ENCODE measurements around the gene YJEFN3.

The YJEFN3 gene

DNA sequence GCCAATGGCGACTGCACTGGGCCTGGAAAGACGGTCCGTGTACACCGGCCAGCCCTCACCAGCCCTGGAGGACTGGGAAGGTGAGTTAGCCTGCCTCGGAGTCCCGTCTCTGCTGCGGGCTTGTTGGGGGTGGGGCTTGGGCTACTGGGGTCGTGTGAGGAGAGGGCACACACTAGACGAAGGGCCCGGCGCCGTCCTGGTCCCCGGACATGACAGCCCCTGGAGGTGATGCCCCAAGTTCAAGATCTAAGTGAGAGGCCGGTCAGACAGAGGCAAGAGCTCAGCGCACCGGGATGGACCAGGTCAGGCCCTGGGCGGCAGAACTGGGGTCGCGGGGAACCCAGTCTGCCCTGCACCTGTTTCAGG lies 11.0 kb downstream of the YJEFN3 start:
- no peak for DNase-seq (ENCODE audit: low spot score)

DNA sequence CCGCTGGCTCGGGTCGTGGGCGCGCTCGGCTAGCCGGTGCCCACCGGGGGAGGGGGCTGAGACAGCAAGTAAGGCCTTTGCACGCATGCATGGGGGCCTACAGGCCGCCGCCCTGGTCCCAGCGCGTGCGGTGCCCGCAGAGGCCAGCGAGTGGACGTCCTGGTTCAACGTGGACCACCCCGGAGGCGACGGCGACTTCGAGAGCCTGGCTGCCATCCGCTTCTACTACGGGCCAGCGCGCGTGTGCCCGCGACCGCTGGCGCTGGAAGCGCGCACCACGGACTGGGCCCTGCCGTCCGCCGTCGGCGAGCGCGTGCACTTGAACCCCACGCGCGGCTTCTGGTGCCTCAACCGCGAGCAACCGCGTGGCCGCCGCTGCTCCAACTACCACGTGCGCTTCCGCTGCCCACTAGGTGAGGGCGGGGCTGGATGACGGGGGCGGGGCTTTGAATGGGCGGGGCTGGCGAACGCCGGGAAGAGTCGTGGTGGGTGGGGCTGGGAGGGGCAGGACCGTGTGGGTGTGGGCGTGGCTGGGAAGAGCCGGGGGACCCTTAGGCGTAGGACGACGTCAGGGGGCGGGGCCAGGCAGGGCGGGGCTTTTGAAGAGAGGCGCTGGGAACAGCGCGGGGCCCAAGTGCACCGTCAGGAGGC lies 11.5 kb downstream of the YJEFN3 start:
- no peak for DNase-seq (ENCODE audit: low spot score)

DNA sequence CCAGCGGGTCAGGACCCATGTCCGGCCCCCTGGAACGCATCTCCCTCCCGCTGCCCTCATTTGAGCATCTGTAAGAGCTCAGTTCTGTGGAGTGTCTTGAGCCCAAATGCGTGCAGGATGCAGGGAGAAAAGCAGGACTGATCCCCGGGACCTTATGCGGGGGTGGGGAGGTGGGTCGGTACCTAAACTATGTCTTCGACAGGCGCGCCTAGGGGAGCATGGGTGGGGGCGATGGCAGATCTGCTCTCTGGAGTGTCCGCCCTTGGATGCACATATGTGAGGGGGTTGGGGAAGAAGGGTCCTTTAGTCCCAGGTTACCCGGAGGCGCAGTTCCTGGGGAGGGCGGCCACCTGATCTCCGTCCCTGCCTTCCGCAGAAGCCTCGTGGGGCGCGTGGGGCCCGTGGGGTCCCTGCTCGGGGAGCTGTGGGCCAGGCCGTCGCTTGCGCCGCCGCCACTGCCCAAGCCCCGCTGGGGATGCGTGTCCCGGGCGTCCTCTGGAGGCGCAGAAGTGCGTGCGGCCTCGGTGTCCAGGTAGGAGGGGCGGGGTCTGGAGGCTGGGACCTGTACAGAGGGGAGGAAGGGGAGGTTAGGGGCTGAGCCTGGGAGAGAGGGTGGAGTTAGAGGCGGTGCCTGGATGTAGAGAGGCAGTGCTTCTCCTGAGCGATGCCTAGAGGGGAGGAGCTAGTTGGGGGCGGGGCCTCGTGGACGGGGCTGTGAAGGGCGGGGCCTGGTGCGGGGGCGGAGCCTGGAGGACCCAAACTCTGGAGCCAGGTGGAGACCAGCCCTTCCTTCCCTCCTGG lies 12.2 kb downstream of the YJEFN3 start:
- DNase-seq (ENCODE audit: low spot score), result no peak

DNA sequence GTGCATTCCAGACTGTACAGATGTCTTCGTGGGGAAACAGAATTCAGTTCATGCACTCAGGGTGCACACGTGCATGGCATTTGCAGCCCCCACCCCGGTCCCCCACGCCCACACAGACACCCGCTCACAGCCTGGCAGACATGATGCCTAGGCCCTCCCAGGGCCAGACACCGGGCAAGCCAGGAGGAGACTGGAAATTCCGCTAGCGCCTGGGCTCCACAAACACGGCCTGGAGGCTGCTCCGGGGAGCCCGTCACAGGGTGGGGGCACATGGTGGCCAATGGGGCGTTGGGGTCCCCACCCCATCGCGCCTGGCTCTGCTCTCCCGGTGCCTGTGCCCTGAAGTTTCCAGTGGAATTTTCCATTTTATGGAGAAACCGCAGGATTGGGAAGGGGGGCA lies 12.9 kb downstream of the YJEFN3 start:
- DNase-seq (ENCODE audit: low spot score), result no peak

DNA sequence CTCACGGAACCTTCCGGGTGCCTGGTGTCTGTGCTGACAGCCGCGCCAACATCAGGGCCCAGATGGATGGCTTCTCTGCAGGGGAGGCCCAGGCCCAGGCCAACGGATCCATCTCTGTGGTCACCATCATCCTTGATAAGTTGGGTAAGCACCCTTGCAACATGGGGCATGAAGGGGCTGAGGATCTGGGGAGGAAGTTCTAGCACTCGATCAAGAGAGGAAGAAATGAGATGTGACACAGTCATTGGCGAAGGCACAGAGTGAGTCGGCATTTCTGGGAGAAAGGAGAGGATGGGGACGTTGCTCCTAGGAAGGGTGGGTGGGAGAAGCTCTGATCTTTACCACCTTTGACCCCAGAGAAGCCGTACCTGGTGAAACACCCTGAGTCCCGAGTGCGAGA lies 13.8 kb downstream of the YJEFN3 start:
- DNase-seq (ENCODE audit: low spot score), result no peak

DNA sequence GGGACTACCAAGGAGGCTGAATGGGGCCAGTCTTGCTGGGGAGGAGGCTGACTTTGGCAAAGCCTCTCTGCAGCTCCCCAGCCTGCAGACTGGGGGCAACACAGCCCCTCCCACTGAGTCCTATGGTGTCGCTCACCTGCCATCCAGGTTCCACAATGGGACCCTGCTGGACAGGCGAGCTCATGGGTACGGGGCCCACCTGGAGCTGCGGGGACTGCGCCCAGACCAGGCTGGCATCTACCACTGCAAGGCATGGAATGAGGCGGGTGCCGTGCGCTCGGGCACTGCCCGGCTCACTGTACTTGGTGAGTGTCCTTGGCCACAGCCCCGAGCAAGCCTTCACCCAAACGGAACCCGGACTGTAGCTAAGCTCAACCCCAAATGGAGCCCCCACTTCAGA lies 14.4 kb downstream of the YJEFN3 start:
- DNase-seq (ENCODE audit: low spot score), result no peak

DNA sequence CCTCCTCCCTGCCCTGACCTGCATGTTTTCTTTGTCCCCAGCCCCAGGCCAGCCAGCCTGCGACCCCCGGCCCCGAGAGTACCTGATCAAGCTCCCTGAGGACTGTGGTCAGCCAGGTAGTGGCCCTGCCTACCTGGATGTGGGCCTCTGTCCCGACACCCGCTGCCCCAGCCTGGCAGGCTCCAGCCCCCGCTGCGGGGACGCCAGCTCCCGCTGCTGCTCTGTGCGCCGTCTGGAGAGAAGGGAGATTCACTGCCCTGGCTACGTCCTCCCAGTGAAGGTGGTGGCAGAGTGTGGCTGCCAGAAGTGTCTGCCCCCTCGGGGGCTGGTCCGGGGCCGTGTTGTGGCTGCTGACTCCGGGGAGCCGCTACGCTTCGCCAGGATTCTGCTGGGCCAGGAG lies 14.9 kb downstream of the YJEFN3 start:
- DNase-seq (ENCODE audit: low spot score), result no peak

DNA sequence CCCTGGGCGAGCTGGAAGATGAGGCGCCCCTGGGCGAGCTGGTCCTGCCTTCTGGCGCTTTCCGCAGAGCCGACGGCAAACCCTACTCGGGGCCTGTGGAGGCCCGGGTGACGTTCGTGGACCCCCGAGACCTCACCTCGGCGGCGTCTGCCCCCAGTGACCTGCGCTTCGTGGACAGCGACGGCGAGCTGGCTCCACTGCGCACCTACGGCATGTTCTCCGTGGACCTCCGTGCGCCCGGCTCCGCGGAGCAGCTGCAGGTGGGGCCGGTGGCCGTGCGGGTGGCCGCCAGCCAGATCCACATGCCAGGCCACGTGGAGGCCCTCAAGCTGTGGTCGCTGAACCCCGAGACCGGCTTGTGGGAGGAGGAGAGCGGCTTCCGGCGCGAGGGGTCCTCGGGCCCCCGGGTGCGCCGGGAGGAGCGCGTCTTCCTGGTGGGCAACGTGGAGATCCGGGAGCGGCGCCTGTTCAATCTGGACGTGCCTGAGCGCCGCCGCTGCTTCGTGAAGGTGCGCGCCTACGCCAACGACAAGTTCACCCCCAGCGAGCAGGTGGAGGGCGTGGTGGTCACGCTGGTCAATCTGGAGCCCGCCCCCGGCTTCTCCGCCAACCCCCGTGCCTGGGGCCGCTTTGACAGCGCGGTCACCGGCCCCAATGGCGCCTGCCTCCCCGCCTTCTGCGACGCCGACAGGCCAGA lies 15.7 kb downstream of the YJEFN3 start:
- no peak for DNase-seq (ENCODE audit: low spot score)

DNA sequence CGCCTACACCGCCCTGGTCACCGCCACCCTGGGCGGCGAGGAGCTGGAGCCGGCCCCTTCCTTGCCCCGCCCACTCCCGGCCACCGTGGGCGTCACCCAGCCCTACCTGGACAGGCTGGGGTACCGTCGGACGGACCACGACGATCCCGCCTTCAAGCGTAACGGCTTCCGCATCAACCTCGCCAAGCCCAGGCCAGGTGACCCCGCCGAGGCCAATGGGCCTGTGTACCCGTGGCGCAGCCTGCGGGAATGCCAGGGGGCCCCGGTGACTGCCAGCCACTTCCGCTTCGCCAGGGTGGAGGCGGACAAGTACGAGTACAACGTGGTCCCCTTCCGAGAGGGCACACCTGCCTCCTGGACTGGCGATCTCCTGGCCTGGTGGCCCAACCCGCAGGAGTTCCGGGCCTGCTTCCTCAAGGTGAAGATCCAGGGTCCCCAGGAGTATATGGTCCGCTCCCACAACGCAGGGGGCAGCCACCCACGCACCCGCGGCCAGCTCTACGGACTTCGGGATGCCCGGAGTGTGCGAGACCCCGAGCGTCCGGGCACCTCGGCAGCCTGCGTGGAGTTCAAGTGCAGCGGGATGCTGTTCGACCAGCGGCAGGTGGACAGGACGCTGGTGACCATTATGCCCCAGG lies 16.4 kb downstream of the YJEFN3 start:
- no peak for DNase-seq (ENCODE audit: low spot score)

DNA sequence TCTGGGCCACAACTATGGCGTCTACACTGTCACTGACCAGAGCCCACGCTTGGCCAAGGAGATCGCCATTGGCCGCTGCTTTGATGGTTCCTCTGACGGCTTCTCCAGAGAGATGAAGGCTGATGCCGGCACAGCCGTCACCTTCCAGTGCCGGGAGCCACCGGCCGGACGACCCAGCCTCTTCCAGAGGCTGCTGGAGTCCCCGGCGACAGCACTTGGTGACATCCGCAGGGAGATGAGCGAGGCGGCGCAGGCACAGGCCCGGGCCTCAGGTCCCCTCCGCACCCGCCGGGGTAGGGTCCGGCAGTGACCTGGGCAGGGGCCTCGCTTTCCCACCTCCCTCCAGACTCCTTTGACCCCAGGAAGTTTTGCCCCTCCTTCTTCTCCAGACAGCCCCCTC lies 17.0 kb downstream of the YJEFN3 start:
- no peak for DNase-seq (ENCODE audit: low spot score)

DNA sequence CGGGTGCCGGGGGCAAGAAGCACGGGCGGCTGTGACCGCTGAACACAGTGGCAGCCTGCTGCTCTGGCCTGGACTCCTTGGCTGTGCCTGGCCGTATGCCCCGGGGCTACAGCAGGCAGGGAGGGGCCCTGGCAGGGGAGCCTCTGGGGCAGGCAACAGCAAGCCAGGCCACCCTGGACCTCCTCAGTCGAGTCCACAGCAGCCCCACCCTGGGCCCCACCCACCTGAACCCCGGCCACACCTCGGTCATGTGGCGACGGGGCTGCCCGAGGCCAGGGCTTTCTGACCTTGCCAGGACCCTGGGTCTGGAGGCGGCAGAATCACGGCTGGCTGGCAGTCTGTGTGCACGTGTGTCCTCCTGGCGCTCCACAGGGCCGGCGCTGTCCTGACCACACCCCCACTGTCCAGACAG lies 18.0 kb downstream of the YJEFN3 start:
- no peak for DNase-seq (ENCODE audit: low spot score)

DNA sequence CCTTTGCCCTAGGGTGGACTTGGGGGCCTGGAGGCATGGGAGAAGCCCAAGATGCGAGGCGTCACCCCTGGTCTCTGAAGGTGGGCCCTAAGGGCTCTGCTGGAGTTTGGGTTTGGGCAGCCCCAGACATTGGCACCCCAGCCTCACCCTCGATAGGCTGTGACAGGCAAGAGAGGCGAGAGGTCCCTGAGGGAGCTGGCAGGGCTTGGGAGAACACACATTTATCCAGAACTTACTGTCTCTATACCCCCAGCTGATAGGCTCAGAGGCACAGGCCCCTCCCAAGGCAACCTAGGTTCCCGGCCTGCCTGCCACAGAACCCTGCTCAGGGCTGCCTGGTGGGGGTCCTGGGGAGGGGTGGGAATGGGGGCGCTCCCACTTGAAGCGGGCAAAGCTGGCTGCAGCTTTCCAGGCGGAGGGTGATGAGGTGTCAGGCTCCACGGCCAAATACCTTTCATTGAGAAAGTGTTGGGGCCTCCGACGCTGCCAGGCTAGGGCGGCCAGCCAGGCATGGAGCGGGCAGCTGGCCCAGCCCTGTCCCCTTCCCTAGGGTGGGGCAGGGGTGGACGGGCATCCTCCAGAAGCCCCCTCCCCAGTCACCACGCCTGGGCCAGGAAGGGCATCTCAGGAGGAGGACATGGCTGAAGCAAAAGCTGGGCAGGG lies 19.1 kb downstream of the YJEFN3 start:
- no peak for DNase-seq (ENCODE audit: low spot score)

DNA sequence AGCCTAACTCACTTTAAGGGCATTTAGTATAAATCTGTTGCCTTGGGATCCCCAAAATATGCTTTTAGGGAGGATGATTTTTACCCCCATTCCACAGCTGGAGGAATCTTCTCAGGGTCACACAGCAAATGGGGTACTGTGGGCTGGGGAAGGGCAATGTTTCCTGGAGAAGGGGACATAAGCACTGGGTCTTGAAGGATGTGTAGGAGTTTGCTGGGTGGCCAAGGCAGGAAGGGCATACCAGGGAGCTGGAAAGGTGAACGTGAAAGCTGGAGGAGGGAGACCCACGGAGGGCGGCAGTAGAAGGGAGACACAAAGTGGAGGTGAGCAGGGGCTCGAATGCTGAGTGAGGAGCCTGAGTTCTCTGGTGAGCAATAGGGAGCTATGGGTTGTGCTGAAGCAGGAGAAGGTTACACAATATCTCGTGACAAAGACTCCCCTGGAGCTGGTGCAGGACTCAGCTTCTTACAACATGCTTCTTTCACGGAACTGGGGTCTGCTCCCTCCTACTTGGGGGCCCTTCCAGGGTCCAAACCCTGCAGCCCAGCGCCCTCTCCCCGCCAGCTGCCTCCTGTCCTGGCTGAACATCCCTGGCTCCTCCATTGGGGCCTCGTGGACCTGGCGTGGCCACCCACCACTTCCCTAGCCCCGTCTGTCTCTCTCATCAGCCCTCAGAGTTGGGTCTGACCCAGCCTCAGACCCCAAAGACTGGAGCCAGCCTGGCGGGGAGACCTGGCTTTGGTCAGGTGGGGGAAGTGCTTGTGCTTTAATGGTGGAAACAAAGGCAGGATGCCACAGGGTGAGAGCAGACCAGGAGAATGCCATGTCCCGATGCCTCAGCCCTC lies 20.4 kb downstream of the YJEFN3 start:
- DNase-seq (ENCODE audit: low spot score), result no peak

DNA sequence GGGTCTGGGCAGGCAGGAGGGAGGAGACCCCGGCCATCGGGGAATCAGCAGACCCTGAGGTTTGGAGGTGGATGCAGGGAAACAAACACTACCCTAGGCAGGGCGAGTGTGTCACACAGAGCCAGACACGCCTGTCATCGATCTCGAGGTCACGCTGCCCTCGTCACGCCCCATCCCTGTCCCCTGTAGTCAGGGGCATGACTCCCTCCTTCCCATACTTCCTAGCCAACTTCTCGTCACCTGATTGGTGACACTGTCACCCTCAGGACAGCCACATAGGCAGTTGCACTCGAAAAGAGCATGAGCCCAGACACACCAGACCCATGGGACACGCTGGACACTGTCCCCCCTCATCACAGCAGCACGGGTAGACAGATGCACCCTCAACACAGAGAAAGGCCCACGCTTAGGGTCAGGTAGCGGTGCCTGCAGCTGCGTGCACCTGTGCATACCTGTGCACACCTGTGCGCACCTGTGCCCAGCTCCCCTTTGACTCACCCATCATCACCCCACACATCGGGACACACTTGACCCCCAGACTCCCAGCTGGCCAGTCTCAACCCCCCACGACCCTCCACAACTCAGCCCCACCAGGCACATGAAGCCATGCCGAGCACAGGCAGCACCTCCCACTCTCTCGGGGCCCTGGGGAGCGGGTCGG lies 21.2 kb downstream of the YJEFN3 start:
- no peak for DNase-seq (ENCODE audit: low spot score)

DNA sequence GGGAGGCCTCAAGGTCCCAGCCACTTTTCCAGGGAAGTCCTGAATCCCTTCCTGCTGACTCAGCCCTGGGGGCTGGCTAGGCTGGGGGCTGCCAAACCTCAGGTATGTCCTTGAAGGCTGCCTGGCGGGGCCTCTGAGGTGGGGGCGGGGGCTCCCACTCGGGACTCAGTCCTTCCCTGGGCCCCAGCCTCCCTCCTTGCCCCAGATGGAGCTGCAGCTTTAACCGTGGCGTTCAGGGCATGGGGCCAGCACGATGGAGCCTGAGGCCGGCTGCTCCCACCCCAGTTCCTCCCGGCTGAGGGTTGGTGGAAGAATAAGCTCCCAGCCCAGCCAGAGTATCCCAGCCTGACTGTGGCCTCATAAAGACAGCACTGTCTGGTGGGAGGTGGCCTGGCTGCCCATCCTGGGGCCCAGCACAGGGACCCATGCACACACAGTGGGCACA lies 21.8 kb downstream of the YJEFN3 start:
- DNase-seq (ENCODE audit: low spot score), result no peak

DNA sequence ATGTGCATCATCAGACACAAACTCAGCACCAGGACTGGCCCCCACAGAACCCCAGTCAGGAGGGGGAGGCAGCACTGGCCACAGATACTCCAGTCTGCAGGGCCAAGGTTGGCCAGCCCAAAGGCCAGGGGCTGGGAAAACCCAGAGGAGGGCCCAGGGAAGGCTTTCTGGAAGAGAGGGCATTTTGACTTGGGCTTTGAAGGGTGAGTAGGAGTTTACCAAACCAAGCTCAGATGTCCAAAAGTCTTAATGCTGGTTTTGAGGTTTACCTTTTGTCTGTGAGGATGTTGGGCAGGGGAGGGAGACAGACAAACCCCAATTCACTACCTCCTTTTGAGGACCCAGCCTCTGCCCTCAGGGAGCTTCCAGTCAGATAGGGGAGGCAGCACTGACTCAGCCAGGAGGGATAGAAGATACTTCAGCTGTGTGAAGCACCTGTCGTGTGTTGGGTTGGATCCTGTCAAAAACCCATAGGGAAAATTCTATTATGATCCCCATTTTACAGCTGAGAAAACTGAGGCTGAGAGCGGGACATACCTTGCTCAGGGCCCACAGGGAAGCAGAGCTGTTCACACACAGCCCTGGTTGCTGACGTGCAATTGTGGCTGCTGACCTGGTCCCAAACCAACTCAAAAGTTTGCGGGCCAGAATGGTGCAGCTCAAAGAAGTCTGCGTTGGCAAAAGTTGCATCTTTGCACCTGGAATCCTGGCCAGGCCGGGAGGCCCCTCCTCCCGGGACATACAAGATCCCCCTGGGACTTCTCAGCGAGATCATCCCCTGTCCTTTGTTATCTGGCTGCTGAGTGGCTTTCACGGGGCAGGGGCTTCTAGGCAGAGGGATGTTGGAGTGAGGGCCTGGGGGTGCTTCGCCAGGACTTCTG lies 22.5 kb downstream of the YJEFN3 start:
- DNase-seq (ENCODE audit: low spot score), result no peak

DNA sequence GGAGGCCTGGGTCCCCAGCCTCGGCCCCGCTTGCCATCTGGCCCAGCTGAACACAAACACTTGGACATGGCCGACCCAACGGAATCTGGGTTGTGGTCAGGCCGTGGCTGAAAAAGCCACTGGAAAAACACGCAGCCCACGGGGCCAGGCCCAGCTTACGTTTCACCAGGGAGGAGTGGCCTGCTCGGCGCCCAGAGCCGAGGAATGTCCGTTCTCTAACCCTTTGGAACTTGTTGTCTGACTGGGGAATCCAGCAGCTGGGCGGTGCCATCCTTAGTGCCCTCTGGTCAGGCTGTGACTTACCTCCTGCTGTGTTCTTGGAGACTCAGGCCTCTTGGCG lies 23.1 kb downstream of the YJEFN3 start:
- no peak for DNase-seq (ENCODE audit: low spot score)

DNA sequence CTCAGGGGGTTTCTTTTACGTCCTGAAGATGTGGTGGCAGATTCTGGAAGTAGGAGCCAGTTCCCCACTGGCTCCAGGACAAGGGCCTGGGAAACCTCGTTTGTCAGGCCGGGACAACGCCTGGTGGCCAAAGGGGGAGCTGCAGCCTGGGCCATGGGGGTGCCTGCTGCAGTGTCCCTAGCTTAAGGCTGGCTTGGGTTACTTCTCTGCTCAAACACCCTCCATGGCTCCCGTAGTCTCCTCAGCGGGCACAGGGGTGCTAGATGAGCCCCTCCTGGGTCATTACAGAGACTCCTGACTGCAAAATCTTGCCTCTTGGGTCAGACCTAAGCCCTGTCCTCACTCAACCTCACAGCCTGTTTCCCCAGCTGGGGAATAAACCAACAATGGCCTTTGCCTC lies 24.1 kb downstream of the YJEFN3 start:
- DNase-seq (ENCODE audit: low spot score), result no peak

DNA sequence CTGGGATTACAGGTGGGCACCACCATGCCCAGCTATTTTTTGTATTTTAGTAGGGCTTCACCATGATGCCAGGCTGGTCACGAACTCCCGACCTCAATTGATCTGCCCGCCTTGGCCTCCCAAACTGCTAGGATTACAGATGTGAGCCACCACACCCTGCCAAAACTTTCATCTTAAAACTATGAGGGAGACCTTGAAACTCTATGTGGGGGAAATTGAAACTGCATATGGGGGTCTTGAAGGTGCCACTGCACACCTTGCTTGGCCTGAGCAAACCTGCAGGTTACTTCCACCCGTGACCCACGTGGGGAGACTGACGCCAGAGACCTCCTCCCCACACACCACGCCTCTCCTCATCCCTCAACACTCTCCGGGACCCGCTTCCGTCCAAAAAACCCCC lies 25.0 kb downstream of the YJEFN3 start:
- DNase-seq (ENCODE audit: low spot score), result no peak
